Calu3 (cell line): ENCODE measurements around the gene PAXX. TPM values are rescaled to one million over a fixed set of nuclear protein-coding genes. Genes with fewer than 3 reads are reported as not detected.
A peak's percentile ranks its signal among the peaks of the same experiment; 100 is the strongest.

Source experiments
- BruUV-seq: library from RNA; stranded (reverse); fragments of 400-500 nt; replicated peaks from 2 replicates; lab custom pipeline; 2021; lab: Mats Ljungman, UMichigan
- CTCF ChIA-PET: fragments of 300-600 bp; sonication (Branson Sonifier 250); formaldehyde crosslinking; loops from one replicate; lab custom pipeline; 2022; ENCODE audit warnings: antibody characterized with exemption; lab: Charles Lee
- DNase-seq: peaks from one replicate; pipeline ENCODE4 v3.0.0; 2022
- H3K27ac Mint-ChIP-seq: one replicate; pipeline ENCODE4 v1.8.0; 2022; ENCODE audit warnings: mixed read lengths; ENCODE audit not compliant: unreplicated experiment
- H3K27me3 Mint-ChIP-seq: one replicate; pipeline ENCODE4 v1.8.0; 2022; ENCODE audit warnings: mixed read lengths; ENCODE audit not compliant: unreplicated experiment
- H3K36me3 Mint-ChIP-seq: one replicate; pipeline ENCODE4 v1.8.0; 2022; ENCODE audit warnings: mild to moderate bottlenecking, moderate library complexity, mixed read lengths; ENCODE audit not compliant: insufficient read depth, unreplicated experiment
- H3K4me1 Mint-ChIP-seq: one replicate; pipeline ENCODE4 v1.8.0; 2022; ENCODE audit warnings: mild to moderate bottlenecking, low read depth, mixed read lengths; ENCODE audit not compliant: unreplicated experiment
- H3K4me3 Mint-ChIP-seq: one replicate; pipeline ENCODE4 v1.8.0; 2022; ENCODE audit warnings: mild to moderate bottlenecking, low read depth, moderate library complexity, mixed read lengths; ENCODE audit not compliant: unreplicated experiment
- H3K9me3 Mint-ChIP-seq: one replicate; pipeline ENCODE4 v1.8.0; 2022; ENCODE audit warnings: low read depth, mixed read lengths; ENCODE audit not compliant: unreplicated experiment
- intact Hi-C: fragments of 100-400 bp; cut with micrococcal nuclease; formaldehyde crosslinking; loops from one replicate; pipeline ENCODE4 v1.10.0; 2022; ENCODE audit not compliant: unreplicated experiment
- total RNA-seq: library from RNA; stranded (reverse); gene quantifications from 2 replicates; pipeline ENCODE4 v1.2.3, GENCODE V29; 2022
- TF ChIP-seq, protein P1 (sequence below): fragments of 200-600 bp; IDR thresholded peaks from one replicate; pipeline ENCODE4 v1.8.0; 2022; ENCODE audit warnings: antibody characterized with exemption; ENCODE audit not compliant: unreplicated experiment

The PAXX gene
- total RNA-seq, 1 experiment from 2014 or later: 43.7 TPM

DNA sequence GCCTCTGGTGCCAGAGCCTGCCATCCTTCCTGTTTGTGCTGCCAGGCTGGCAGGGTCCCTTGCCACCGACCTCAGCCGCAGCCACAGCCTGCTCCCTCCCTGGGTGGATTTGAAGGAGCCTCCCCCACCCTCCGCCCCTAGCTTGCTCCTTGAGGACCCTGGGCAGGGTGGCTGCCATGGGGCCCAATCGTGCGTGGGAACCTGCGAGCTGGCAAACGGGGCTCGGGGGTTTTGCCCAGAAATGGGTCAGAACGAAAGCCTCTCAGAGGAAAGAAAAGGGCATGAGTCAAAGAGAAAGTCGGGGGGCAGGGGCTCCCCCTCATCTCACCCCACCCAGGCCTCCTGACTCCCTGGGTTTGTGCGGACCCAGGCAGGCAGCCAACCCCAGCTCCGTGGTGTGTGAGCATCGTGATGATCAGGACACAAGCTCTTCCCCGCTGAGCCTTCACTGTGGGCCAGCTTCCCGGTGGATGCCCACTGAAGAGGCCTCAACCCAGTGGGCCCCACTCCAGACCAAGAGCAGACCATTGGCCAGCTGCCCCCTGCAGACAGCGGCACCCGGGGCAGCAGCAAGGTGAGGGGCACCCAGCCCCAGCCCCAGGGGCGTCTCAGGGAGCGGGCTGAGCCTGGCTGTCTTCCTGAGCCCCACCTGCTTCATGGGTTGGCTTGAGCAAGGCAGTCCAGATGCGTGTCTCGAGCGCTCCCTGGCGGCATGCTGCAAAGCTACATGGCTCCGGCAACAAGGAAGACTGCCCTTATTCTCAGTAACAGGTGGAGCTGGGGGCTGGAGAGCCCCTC, 42.7 kb downstream of the PAXX start:
- intact Hi-C loops: loop anchor here (2.0 kb wide), 2 partner anchors 86 to 248 kb away; no protein-coding TSS in a partner anchor
- TF ChIP-seq, protein P1, sequence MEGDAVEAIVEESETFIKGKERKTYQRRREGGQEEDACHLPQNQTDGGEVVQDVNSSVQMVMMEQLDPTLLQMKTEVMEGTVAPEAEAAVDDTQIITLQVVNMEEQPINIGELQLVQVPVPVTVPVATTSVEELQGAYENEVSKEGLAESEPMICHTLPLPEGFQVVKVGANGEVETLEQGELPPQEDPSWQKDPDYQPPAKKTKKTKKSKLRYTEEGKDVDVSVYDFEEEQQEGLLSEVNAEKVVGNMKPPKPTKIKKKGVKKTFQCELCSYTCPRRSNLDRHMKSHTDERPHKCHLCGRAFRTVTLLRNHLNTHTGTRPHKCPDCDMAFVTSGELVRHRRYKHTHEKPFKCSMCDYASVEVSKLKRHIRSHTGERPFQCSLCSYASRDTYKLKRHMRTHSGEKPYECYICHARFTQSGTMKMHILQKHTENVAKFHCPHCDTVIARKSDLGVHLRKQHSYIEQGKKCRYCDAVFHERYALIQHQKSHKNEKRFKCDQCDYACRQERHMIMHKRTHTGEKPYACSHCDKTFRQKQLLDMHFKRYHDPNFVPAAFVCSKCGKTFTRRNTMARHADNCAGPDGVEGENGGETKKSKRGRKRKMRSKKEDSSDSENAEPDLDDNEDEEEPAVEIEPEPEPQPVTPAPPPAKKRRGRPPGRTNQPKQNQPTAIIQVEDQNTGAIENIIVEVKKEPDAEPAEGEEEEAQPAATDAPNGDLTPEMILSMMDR: peak; percentile 64
- no peaks in the 10 kb centered on the region for H3K27me3 Mint-ChIP-seq
- peak overlapping the region; percentile 55 for H3K4me3 Mint-ChIP-seq
- peak; percentile 79 for DNase-seq
- H3K4me1 Mint-ChIP-seq: peaks cover 8% of the 10 kb centered on the region
- peaks cover 12% of the 10 kb centered on the region for H3K36me3 Mint-ChIP-seq
- H3K27ac Mint-ChIP-seq: no peak overlapping the region
- BruUV-seq: no TSS peak
- H3K9me3 Mint-ChIP-seq: no peaks in the 10 kb centered on the region
- CTCF ChIA-PET: interaction anchor here (0.6 to 1.8 kb wide), 10 partner anchors 12 to 215 kb away, joined by 3 to 47 read pairs (median 4); partner anchors contain the start of genes AJM1, NPDC1 and PAXX

DNA sequence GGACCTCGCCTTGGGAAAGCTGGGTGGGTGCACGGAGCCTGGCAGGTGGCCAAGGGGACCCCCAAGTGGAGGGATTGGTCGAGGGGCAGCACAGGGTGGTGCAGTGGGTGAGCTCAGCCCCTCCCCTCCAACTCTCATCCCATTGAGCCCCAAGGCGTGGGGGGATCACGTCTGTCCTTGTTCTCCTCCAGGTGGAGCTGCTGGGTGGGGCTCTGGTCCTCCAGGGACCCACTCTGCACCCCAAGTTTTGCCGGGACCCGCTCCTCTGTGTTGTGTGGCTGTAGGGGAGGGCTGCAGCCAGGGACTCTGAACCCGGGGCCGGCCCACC, 43.2 kb downstream of the PAXX start:
- Mint-ChIP-seq H3K36me3 (peaks cover 12% of the 10 kb centered on the region), H3K9me3 (no peaks in the 10 kb centered on the region), H3K4me1 (peaks cover 8% of the 10 kb centered on the region), H3K27me3 (no peaks in the 10 kb centered on the region), H3K4me3 (no peak overlapping the region), H3K27ac (no peak overlapping the region)
- BruUV-seq: no TSS peak
- no peak for DNase-seq
- CTCF ChIA-PET: interaction anchor here (0.6 to 1.8 kb wide), 9 partner anchors 11 to 215 kb away, joined by 3 to 47 read pairs (median 4); partner anchors contain the start of genes AJM1, NPDC1 and PAXX
- intact Hi-C loops: loop anchor here (2.0 kb wide), 2 partner anchors 87 to 249 kb away; no protein-coding TSS in a partner anchor
- TF ChIP-seq, protein P1: no peak

DNA sequence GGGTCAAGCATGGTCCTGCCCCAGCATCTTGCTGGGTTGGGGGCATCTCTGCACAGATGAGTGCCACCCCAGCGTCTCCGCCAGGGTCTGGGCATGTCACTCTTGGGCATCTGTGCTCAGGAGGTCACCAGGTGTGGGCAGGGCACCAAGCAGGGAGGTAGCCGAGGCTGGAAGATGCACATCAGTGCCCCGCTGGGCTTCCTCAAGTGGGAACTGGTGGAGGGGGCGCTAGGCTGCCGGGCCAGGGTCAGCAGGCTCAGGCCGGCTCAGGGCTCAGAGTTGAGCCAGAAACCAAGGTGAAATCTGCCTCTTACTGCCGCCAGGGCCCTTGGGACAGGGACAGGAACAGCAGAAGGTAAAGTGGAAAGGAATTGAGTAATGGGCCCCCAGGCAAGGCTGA, 43.7 kb downstream of the PAXX start:
- Mint-ChIP-seq H3K27ac (no peak overlapping the region), H3K9me3 (no peaks in the 10 kb centered on the region), H3K4me3 (no peak overlapping the region), H3K27me3 (no peaks in the 10 kb centered on the region), H3K4me1 (peaks cover 8% of the 10 kb centered on the region), H3K36me3 (peaks cover 12% of the 10 kb centered on the region)
- intact Hi-C loops: loop anchor here (2.0 kb wide), 2 partner anchors 87 to 249 kb away; no protein-coding TSS in a partner anchor
- CTCF ChIA-PET: interaction anchor here (0.9 to 1.8 kb wide), 4 partner anchors 11 to 194 kb away, joined by 4 to 47 read pairs (median 8); partner anchors contain the start of genes AJM1 and NPDC1
- no peak for DNase-seq
- BruUV-seq: no TSS peak
- TF ChIP-seq, protein P1: no peak

DNA sequence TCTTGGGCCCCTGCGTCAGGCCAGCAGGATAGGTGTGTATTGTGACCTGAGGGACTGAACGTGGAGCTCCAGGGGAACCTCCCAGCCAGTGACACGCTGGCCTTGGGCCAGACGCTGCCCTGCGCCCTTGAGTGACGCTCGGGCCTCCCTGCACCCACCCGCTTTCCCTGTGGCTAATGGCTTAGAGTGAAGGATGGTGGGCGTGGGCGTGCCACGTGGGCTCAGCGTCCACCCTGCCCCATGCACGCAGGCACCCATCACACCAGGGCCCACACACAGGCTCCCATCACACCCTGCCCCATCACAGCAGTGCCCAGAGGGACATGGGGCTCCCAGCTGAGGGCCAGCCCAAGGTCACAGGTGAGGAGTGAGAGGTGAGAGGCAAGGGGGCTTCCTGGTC, 44.8 kb downstream of the PAXX start:
- Mint-ChIP-seq H3K4me1 (peaks cover 8% of the 10 kb centered on the region), H3K36me3 (peaks cover 14% of the 10 kb centered on the region), H3K27me3 (no peaks in the 10 kb centered on the region), H3K9me3 (no peaks in the 10 kb centered on the region), H3K27ac (no peak overlapping the region), H3K4me3 (no peak overlapping the region)
- no TSS peak for BruUV-seq
- CTCF ChIA-PET: no interaction called here
- DNase-seq: no peak
- intact Hi-C loops: no loop called here
- TF ChIP-seq, protein P1: no peak
